Activated T-helper 2 cell treated with anti-CD3 and anti-CD28 coated beads, Interferon-gamma antibody, Interleukin-2, Interleukin-4, amounts not matched to agents 10 μg/mL and 5 μg/mL and 100 μg/mL, durations not matched to agents 14 hours and 24 hours and 36 hours (primary cell): ENCODE measurements around the gene FSCN2. TPM values are rescaled to one million over a fixed set of nuclear protein-coding genes. Genes with fewer than 3 reads are reported as not detected.
"Not testable (repeated sequence)": the region's sequence is repeated elsewhere in the genome, so short reads cannot be mapped to it uniquely, and the experiment has no call there.

Experiments used
- DNase-seq: peaks from one replicate; pipeline ENCODE4 v3.0.0; 2021; ENCODE audit warnings: low spot score
- H3K27ac Mint-ChIP-seq: one replicate; pipeline ENCODE4 v1.8.0; 2021; ENCODE audit warnings: mixed read lengths
- H3K27me3 Mint-ChIP-seq: one replicate; pipeline ENCODE4 v1.8.0; 2021; ENCODE audit warnings: low read depth, mixed read lengths
- H3K36me3 Mint-ChIP-seq: one replicate; pipeline ENCODE4 v1.8.0; 2021; ENCODE audit warnings: low read depth, mixed read lengths
- H3K4me1 Mint-ChIP-seq: one replicate; pipeline ENCODE4 v1.8.0; 2021; ENCODE audit warnings: low read depth, mixed read lengths
- H3K4me3 Mint-ChIP-seq: one replicate; pipeline ENCODE4 v1.8.0; 2021; ENCODE audit warnings: low read depth, mild to moderate bottlenecking, moderate library complexity, mixed read lengths
- H3K9me3 Mint-ChIP-seq: one replicate; pipeline ENCODE4 v1.8.0; 2021; ENCODE audit warnings: mixed read lengths
- intact Hi-C: fragments of 100-400 bp; cut with micrococcal nuclease; formaldehyde crosslinking; loops from one replicate; pipeline ENCODE4 v1.15.1; 2023
- total RNA-seq: library from RNA; stranded (reverse); gene quantifications from 2 replicates; pipeline ENCODE4 v1.2.3, GENCODE V29; 2022

Gene FSCN2
- total RNA-seq, 1 donor from 2014 or later: 1.1 TPM

GRCh38 chr17:81581758-81582157, 53.6 kb downstream of the FSCN2 start:
- Mint-ChIP-seq H3K9me3 (no peaks in the 10 kb centered on the region), H3K27me3 (no peaks in the 10 kb centered on the region), H3K4me1 (peaks cover 3% of the 10 kb centered on the region), H3K27ac (no peak overlapping the region), H3K4me3 (no peak overlapping the region), H3K36me3 (peaks cover 69% of the 10 kb centered on the region)
- intact Hi-C loops: no loop called here
- DNase-seq: no peak

DNA sequence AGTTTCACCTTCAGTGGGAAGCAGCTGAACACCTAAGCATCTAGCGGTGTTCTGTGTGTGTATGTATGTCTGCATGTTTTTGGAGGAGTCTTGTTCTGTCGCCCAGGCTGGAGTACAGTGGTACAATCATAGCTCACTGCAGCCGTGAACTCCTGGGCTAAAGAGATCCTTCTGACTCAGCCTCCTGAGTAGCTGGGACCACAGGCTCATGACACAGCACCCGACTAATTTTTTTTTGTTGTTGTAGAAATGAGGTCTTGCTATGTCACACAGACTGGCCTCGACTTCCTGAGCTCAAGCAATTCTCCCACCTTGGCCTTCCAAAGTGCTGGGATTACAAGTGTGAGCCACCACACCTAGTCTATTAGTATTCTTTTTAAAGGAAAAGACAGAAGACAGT, 54.2 kb downstream of the FSCN2 start:
- no peak overlapping the region for H3K27ac Mint-ChIP-seq
- H3K9me3 Mint-ChIP-seq: no peaks in the 10 kb centered on the region
- DNase-seq: no peak
- no peaks in the 10 kb centered on the region for H3K27me3 Mint-ChIP-seq
- intact Hi-C loops: no loop called here
- H3K4me1 Mint-ChIP-seq: peaks cover 3% of the 10 kb centered on the region
- H3K4me3 Mint-ChIP-seq: no peak overlapping the region
- H3K36me3 Mint-ChIP-seq: peaks cover 69% of the 10 kb centered on the region

- DNase-seq: no peak
- no peak overlapping the region for H3K4me3 Mint-ChIP-seq
- H3K27ac Mint-ChIP-seq: no peak overlapping the region
- no peaks in the 10 kb centered on the region for H3K27me3 Mint-ChIP-seq
- intact Hi-C loops: no loop called here
- peaks cover 65% of the 10 kb centered on the region for H3K36me3 Mint-ChIP-seq
- peaks cover 3% of the 10 kb centered on the region for H3K4me1 Mint-ChIP-seq
- no peaks in the 10 kb centered on the region for H3K9me3 Mint-ChIP-seq
Measured at GRCh38 chr17:81582749-81583148, 54.6 kb downstream of the FSCN2 start.

DNA sequence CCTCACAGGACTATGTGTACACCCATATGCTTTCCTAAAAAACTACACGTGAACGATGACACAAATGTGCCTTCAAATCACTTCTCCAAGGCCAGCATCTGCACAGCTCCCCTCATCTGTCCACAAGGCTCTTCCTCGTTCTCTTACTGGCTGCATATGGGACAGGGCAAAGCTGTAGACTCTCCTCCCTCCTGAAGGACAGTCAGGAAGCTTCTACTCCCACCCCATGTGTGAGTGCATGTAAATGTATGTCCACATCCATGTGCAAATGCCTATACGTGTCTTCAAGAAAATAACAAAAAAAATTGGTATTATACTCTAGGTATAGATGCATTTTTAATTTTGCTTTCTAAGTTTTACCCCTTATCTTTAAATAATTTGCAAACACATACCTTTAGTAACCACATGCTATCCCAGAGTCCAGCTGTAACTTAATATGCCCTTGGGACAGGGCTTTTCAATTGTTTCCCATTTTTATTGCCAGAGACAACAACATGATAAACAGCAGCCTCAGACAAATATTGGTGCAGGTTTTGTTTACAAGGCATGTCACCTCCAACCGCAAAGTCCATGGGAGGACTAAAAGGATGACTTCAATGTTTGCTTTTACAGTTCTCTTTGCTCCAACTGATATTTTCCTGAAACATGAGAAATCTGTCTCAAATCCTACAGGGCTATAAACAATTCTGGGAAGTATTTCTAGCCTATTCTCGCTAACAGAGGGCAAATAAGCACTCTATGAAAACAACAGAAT, 55.6 kb downstream of the FSCN2 start:
- H3K36me3 Mint-ChIP-seq: peaks cover 67% of the 10 kb centered on the region
- no peak for DNase-seq
- H3K4me1 Mint-ChIP-seq: no peaks in the 10 kb centered on the region
- intact Hi-C loops: no loop called here
- peak overlapping the region; percentile 7 for H3K27ac Mint-ChIP-seq
- no peak overlapping the region for H3K4me3 Mint-ChIP-seq
- H3K9me3 Mint-ChIP-seq: no peaks in the 10 kb centered on the region
- H3K27me3 Mint-ChIP-seq: no peaks in the 10 kb centered on the region

DNA sequence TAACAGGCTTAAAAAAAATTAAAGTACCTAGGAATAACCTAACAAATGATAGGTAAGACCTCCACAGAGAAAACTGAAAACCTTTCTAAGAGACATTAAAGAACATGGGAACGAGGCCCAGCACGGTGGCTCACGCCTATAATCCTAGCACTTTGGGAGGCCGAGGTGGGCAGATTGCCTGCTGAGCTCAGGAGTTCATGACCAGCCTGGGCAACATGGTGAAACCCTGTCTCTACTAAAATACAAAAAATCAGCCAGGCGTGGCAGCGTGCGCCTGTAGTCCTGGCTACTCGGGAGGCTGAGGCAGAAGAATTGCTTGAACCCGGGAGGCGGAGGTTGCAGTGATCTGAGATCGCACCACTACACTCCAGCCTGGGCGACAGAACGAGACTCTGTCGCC, 56.6 kb downstream of the FSCN2 start:
- intact Hi-C loops, H3K27me3 Mint-ChIP-seq, H3K4me1 Mint-ChIP-seq, H3K27ac Mint-ChIP-seq, H3K4me3 Mint-ChIP-seq, DNase-seq, H3K9me3 Mint-ChIP-seq: not testable (repeated sequence)
- H3K36me3 Mint-ChIP-seq: peaks cover 70% of the 10 kb centered on the region

- Mint-ChIP-seq H3K27ac (no peak overlapping the region), H3K9me3 (no peaks in the 10 kb centered on the region), H3K4me1 (no peaks in the 10 kb centered on the region), H3K36me3 (peaks cover 72% of the 10 kb centered on the region), H3K27me3 (no peaks in the 10 kb centered on the region), H3K4me3 (no peak overlapping the region)
- no peak for DNase-seq
- intact Hi-C loops: no loop called here
Measured at GRCh38 chr17:81586096-81586495, 57.9 kb downstream of the FSCN2 start.

Other genes starting within 250 kb of the FSCN2 start
- 102 and 116 TPM in 2 replicates for gene SLC38A10, start 233.1 kb upstream of the FSCN2 start, total RNA-seq
- gene BAHCC1, start 132.9 kb upstream of the FSCN2 start, total RNA-seq: 0.90 and 0.91 TPM in 2 replicates
- 4,152 and 4,174 TPM in 2 replicates for gene ACTG1, start 15.6 kb upstream of the FSCN2 start, total RNA-seq
- gene FAAP100, start 24.0 kb downstream of the FSCN2 start, total RNA-seq: 61.6 and 64.4 TPM in 2 replicates
- gene NPLOC4, start 108.7 kb downstream of the FSCN2 start, total RNA-seq: 128 and 138 TPM in 2 replicates
- 0.30 and 0.44 TPM in 2 replicates for gene TSPAN10, start 108.8 kb downstream of the FSCN2 start, total RNA-seq
- 11.1 and 15.4 TPM in 2 replicates for gene PDE6G, start 128.2 kb downstream of the FSCN2 start, total RNA-seq
- gene OXLD1, start 138.2 kb downstream of the FSCN2 start, total RNA-seq: 51.3 and 52.7 TPM in 2 replicates
- gene CCDC137, start 138.4 kb downstream of the FSCN2 start, total RNA-seq: 50.8 and 51.7 TPM in 2 replicates
- gene ARL16, start 155.4 kb downstream of the FSCN2 start, total RNA-seq: 33.3 and 35.0 TPM in 2 replicates
- gene HGS, start 155.6 kb downstream of the FSCN2 start, total RNA-seq: 130 and 134 TPM in 2 replicates
- gene MRPL12, start 175.0 kb downstream of the FSCN2 start, total RNA-seq: 175 and 179 TPM in 2 replicates
- gene SLC25A10, start 183.9 kb downstream of the FSCN2 start, total RNA-seq: 36.4 and 39.5 TPM in 2 replicates